MM.1S (cell line): ENCODE measurements around the gene IL17RB.

Experiments used
- DNase-seq: peaks from one replicate; pipeline ENCODE4 v3.0.0-alpha.2; 2015
- H2AFZ ChIP-seq: fragments of 300-600 bp; sonication (generic); 2 replicates; pipeline ENCODE4 v1.6.0; 2016; ENCODE audit warnings: antibody characterized with exemption, low read length
- H3F3A ChIP-seq: fragments of 300-600 bp; sonication (generic); 2 replicates; pipeline ENCODE4 v1.6.1; 2016; ENCODE audit warnings: mild to moderate bottlenecking, antibody characterized with exemption, low read length, moderate library complexity, mixed read lengths; ENCODE audit not compliant: insufficient read depth
- H3K27ac ChIP-seq: fragments of 300-600 bp; sonication (generic); 2 replicates; pipeline ENCODE4 v1.5.1; 2016; ENCODE audit warnings: mild to moderate bottlenecking, low read length
- H3K27me3 ChIP-seq: fragments of 300-600 bp; sonication (generic); replicated peaks from 2 replicates; pipeline ENCODE4 v1.6.0; 2016; ENCODE audit warnings: low read length; ENCODE audit not compliant: insufficient read depth
- H3K36me3 ChIP-seq: fragments of 300-600 bp; sonication (generic); replicated peaks from 2 replicates; pipeline ENCODE4 v1.6.1; 2016; ENCODE audit warnings: mild to moderate bottlenecking, low read length, mixed read lengths; ENCODE audit not compliant: insufficient read depth
- H3K4me1 ChIP-seq: fragments of 300-600 bp; sonication (generic); 2 replicates; pipeline ENCODE4 v1.6.1; 2016; ENCODE audit warnings: low read length, mixed read lengths
- H3K4me2 ChIP-seq: fragments of 300-600 bp; sonication (generic); 2 replicates; pipeline ENCODE4 v1.6.0; 2016; ENCODE audit warnings: low read depth, low read length
- H3K4me3 ChIP-seq: fragments of 300-600 bp; sonication (generic); 2 replicates; pipeline ENCODE4 v1.5.1; 2016; ENCODE audit warnings: low read length, mixed read lengths
- H3K79me2 ChIP-seq: fragments of 300-600 bp; sonication (generic); 2 replicates; pipeline ENCODE4 v1.6.1; 2016; ENCODE audit warnings: mixed run types, low read length, mixed read lengths
- H3K9ac ChIP-seq: fragments of 300-600 bp; sonication (generic); 2 replicates; pipeline ENCODE4 v1.6.1; 2016; ENCODE audit warnings: low read length, mixed read lengths
- H3K9me2 ChIP-seq: fragments of 300-600 bp; sonication (generic); replicated peaks from 2 replicates; pipeline ENCODE4 v1.6.1; 2016; ENCODE audit warnings: mild to moderate bottlenecking, low read length, mixed read lengths; ENCODE audit not compliant: insufficient read depth
- H3K9me3 ChIP-seq: fragments of 300-600 bp; sonication (generic); replicated peaks from 2 replicates; pipeline ENCODE4 v1.6.1; 2016; ENCODE audit warnings: mild to moderate bottlenecking, low read length, mixed read lengths; ENCODE audit not compliant: insufficient read depth
- H4K20me1 ChIP-seq: fragments of 300-600 bp; sonication (generic); 2 replicates; pipeline ENCODE4 v1.6.1; 2016; ENCODE audit warnings: mild to moderate bottlenecking, low read length, moderate library complexity, mixed read lengths; ENCODE audit not compliant: insufficient read depth
- CTCF ChIP-seq: fragments of 300-600 bp; sonication (generic); IDR thresholded peaks from 2 replicates; pipeline ENCODE4 v1.5.1; 2016; ENCODE audit warnings: antibody characterized with exemption, low read length, mixed read lengths
- EZH2 ChIP-seq: fragments of 300-600 bp; sonication (generic); optimal IDR thresholded peaks from 2 replicates; pipeline ENCODE3; 2017; ENCODE audit warnings: low read depth, mild to moderate bottlenecking, antibody characterized with exemption, low read length, mixed read lengths
- EZH2phosphoT487 ChIP-seq: fragments of 300-600 bp; sonication (generic); IDR thresholded peaks from 2 replicates; pipeline ENCODE4 v1.6.1; 2018; ENCODE audit warnings: antibody characterized with exemption, low read length

The IL17RB gene

GRCh38 chr3:53880396-53881345, 34.3 kb downstream of the IL17RB start:
- peaks cover 7% of the 10 kb centered on the region for H3K36me3 ChIP-seq
- no peak overlapping the region for H3K27ac ChIP-seq
- peaks cover 8% of the 10 kb centered on the region for H3F3A ChIP-seq
- H3K27me3 ChIP-seq = no peaks in the 10 kb centered on the region
- H3K79me2 ChIP-seq = peaks cover 21% of the 10 kb centered on the region
- no peaks in the 10 kb centered on the region for H3K9me2 ChIP-seq
- peak overlapping the region; percentile 96 for H3K4me3 ChIP-seq
- peak overlapping the region; percentile 94 for H3K4me2 ChIP-seq
- no peaks in the 10 kb centered on the region for H3K9me3 ChIP-seq
- H3K9ac ChIP-seq = peak overlapping the region; percentile 87; the same call in 1 of the 2 replicates
- peak overlapping the region; percentile 90 for H2AFZ ChIP-seq
- TF ChIP-seq EZH2phosphoT487 (no peak), EZH2 (no peak), CTCF (no peak)
- no peak for DNase-seq
- no peaks in the 10 kb centered on the region for H4K20me1 ChIP-seq
- H3K4me1 ChIP-seq = peaks cover 8% of the 10 kb centered on the region

- Histone ChIP-seq H3K4me2 (peak within 1 kb of the TSS; percentile 94), H3F3A (peaks cover 9% of the 10 kb centered on the region), H3K9ac (peak within 1 kb of the TSS; percentile 87), H3K9me3 (no peaks in the 10 kb centered on the region), H4K20me1 (no peaks in the 10 kb centered on the region), H3K36me3 (peaks cover 6% of the 10 kb centered on the region), H3K4me1 (peaks cover 14% of the 10 kb centered on the region), H2AFZ (peak within 1 kb of the TSS; percentile 90), H3K4me3 (peak within 1 kb of the TSS; percentile 96), H3K79me2 (peaks cover 30% of the 10 kb centered on the region), H3K27me3 (no peaks in the 10 kb centered on the region), H3K27ac (peak within 1 kb of the TSS; percentile 65), H3K9me2 (no peaks in the 10 kb centered on the region)
- TF ChIP-seq EZH2phosphoT487 (no peak), EZH2 (no peak), CTCF (no peak)
- DNase-seq = peak; percentile 77
Measured at GRCh38 chr3:53881691-53882593, 35.6 kb downstream of the IL17RB start, which contains the start of gene ACTR8. TSS of gene ACTR8 (minus strand) at chr3:53882152. CDS start at chr3:53882101, 51 bp downstream.

DNA sequence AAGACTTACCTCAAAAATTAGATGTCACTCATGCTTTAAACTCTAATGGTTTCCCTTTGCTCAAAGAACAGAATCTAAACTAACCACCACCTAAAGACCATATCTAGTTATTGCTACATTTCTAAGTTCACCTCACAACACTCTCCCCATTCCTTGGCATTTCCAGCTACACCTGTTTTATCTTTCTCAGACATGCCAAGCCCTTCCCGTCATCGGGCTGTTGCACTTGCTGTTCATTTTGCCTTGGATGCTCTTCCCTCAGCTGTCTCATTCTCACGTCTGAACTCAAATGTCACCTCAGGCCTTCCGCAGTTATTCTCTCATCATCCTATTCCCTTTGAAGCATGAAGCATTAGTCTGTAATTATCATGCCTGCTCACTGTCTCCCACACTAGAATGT, 36.6 kb downstream of the IL17RB start:
- H3K36me3 ChIP-seq = peaks cover 6% of the 10 kb centered on the region
- H3K4me1 ChIP-seq = peaks cover 24% of the 10 kb centered on the region
- peaks cover 37% of the 10 kb centered on the region for H3K79me2 ChIP-seq

More for the DNA sequence above, 36.6 kb downstream of the IL17RB start:
- H3K4me2 ChIP-seq = no peak overlapping the region
- no peaks in the 10 kb centered on the region for H4K20me1 ChIP-seq
- H2AFZ ChIP-seq = no peak overlapping the region
- peaks cover 20% of the 10 kb centered on the region for H3F3A ChIP-seq
- no peak for DNase-seq
- no peak for TF ChIP-seq CTCF
- no peak for TF ChIP-seq EZH2
- no peak for TF ChIP-seq EZH2phosphoT487
- no peak overlapping the region for H3K27ac ChIP-seq
- H3K9me3 ChIP-seq = no peaks in the 10 kb centered on the region
- H3K27me3 ChIP-seq = no peaks in the 10 kb centered on the region
- no peak overlapping the region for H3K4me3 ChIP-seq
- H3K9me2 ChIP-seq = no peaks in the 10 kb centered on the region
- no peak overlapping the region for H3K9ac ChIP-seq
